LNCAP (cell line): ENCODE results near the gene NRP1.

Experiments
- TF ChIP-seq, protein P1 (sequence below): fragments of 450-650 bp; IDR thresholded peaks from 2 replicates; pipeline ENCODE4 v1.5.1; 2017; ENCODE audit warnings: mild to moderate bottlenecking

Gene NRP1

GRCh38 chr10:33209802-33210201 is 124.7 kb downstream of the NRP1 start:
- TF ChIP-seq, protein P1, sequence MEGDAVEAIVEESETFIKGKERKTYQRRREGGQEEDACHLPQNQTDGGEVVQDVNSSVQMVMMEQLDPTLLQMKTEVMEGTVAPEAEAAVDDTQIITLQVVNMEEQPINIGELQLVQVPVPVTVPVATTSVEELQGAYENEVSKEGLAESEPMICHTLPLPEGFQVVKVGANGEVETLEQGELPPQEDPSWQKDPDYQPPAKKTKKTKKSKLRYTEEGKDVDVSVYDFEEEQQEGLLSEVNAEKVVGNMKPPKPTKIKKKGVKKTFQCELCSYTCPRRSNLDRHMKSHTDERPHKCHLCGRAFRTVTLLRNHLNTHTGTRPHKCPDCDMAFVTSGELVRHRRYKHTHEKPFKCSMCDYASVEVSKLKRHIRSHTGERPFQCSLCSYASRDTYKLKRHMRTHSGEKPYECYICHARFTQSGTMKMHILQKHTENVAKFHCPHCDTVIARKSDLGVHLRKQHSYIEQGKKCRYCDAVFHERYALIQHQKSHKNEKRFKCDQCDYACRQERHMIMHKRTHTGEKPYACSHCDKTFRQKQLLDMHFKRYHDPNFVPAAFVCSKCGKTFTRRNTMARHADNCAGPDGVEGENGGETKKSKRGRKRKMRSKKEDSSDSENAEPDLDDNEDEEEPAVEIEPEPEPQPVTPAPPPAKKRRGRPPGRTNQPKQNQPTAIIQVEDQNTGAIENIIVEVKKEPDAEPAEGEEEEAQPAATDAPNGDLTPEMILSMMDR = no peak

GRCh38 chr10:33208166-33208565 is 126.3 kb downstream of the NRP1 start:
- TF ChIP-seq, protein P1 = no peak

GRCh38 chr10:33204031-33204430 is 130.4 kb downstream of the NRP1 start:
- TF ChIP-seq, protein P1 = no peak

DNA sequence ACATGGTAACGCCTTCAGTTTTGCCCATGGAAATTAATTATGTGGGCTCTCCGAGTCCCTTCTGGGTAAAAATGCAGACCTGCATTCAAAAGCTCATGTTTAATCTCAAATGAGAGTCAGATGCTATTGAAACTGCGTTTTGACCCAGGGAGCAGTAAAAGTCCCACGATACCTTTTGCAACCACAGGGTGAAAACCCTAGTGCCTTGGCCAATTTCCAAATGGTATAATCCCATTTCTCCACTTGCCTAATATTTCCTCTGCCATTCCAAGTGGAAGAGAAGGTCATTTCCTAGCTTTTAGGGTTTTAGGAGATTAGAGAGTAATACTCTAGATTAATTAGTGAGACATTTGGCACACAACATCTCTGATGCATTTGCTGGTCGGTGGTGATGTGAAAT is 132.5 kb downstream of the NRP1 start:
- TF ChIP-seq, protein P1 = no peak

DNA sequence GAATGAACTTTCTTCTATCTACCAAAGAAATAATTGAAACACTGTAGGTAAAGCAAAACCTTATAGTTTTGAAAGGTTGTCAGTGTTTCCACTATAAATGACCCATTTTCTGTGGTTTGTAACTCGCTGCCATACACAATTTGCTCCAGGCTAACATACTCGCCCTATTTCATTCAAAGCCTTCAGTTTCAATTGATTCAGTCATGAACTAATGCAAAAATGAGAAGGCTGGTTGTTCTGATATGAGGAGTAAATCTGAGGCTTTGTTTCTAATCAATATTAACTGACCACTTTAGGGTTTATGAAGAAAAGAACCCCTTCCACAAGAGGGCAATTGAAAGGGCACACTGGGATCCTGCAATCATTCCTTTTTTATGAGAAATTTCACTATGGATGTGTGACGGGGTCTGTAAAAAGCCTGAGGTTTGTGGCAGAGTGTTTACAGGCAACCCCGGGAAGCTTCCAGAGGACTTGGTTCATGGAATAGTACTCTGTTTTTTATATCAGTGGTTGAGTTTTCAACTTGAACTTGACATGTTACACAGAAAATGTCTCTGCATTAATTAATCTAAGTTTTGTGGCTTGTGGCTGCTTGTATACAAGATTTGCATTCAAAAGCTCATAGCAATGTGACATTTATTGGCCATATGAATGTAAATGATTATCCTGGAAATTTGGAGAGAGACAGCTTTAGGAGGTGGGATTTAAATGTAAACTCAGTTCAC is 133.2 kb downstream of the NRP1 start:
- TF ChIP-seq, protein P1 = no peak

DNA sequence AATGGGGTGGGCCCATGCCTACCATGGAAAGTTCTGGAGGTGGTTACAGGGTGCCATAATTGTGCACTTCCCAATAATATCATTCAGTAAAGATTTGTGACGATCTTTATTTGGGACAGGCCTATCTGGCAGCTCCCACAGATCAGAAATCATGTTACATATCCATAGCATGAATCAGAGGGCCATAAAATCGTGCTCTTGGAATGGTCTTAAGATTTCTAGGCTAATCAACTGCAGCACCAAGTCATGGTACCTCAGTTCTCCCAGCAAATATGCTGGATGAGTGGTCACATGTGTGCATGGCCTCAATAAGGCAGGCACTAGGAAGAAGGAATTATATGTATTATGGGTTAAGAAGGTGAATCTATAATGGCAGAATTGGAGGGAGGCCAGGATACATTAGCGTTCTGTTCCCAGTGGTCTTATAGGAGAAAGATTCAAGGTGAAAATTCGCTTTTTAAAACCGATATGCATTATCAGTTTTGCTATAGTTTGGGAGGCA is 134.7 kb downstream of the NRP1 start:
- TF ChIP-seq, protein P1 = no peak

DNA sequence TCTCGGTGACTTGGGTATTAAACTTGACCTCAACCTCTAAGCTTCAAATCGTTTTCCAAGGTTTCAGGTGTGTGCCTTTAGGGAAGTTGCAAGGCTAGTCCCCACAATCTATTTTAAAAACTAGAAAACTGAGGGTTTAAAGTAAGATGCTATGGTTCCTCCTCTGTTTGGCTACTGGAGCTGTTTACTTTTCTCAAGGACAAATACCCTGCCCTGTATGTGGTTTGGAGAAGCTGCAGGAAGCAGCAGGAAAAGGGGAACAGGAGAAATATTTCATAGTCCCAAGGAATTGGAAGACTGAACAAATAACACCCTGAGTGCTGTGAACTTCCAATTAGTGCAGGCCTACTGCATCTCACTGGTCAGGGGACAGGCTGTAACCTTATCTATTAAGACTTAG is 135.9 kb downstream of the NRP1 start:
- TF ChIP-seq, protein P1 = no peak
